ENCODE measurements around the gene TYR. TPM values are rescaled to one million over a fixed set of nuclear protein-coding genes. Genes with fewer than 3 reads are reported as not detected.
"Not testable (repeated sequence)": the region's sequence is repeated elsewhere in the genome, so short reads cannot be mapped to it uniquely, and the experiment has no call there.

Gene TYR
- total and polyA plus RNA-seq, 4 donors: not detected

DNA sequence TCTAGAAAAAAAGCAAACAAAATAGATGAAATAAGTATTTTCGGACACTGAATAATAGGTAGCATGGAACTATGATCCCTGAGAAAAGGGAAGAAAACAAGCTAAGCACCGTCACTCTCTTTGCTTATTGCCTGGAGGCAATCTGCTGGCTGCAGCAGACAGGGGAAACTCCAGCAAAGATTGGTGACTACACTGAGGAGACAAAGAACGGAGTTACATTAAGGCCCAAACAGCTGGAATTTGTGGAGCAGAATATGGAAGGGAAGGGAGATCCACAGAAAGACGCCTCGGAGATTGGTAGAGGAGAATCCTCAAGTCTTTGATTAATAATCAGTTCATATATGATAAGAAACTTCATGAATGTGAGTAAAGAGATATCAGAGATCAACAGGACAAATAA, 150.2 kb downstream of the TYR start:
- H3K4me1 ChIP-seq (ENCODE audit: control insufficient read depth in 4 of 4, insufficient read depth in 4 of 4, low read length in 3 of 4): no peaks in the 10 kb centered on the region
- H3K36me3 ChIP-seq (ENCODE audit: control insufficient read depth in 4 of 4, insufficient read depth in 3 of 4, low read depth in 1 of 4, low read length in 3 of 4): no peaks in the 10 kb centered on the region
- H3K4me3 ChIP-seq (ENCODE audit: low read depth in 1 of 3, low read length in 3 of 3): no peak overlapping the region
- no peak overlapping the region for H3K27ac ChIP-seq (ENCODE audit: low read depth in 1 of 2, low read length in 2 of 2)
- no peak overlapping the region for H3K9ac ChIP-seq (ENCODE audit: low read depth in 1 of 2, low read length in 2 of 2)
- DNase-seq (ENCODE audit: low spot score): no peak
- TF ChIP-seq EGR1 (IDR thresholded peaks at IDR 0.05; ENCODE audit: low read depth in 2 of 2): no peak
- no peak for TF ChIP-seq JUND (IDR thresholded peaks at IDR 0.05)
- TF ChIP-seq SP1 (IDR thresholded peaks at IDR 0.05): no peak
- no peak for TF ChIP-seq FOXA1 (IDR thresholded peaks at IDR 0.05)
- no peak for TF ChIP-seq FOXA2 (IDR thresholded peaks at IDR 0.05)
- no peak for TF ChIP-seq HNF4A (conservative IDR thresholded peaks at IDR 0.05)
- TF ChIP-seq RAD21 (IDR thresholded peaks at IDR 0.05): no peak
- TF ChIP-seq, protein P1, sequence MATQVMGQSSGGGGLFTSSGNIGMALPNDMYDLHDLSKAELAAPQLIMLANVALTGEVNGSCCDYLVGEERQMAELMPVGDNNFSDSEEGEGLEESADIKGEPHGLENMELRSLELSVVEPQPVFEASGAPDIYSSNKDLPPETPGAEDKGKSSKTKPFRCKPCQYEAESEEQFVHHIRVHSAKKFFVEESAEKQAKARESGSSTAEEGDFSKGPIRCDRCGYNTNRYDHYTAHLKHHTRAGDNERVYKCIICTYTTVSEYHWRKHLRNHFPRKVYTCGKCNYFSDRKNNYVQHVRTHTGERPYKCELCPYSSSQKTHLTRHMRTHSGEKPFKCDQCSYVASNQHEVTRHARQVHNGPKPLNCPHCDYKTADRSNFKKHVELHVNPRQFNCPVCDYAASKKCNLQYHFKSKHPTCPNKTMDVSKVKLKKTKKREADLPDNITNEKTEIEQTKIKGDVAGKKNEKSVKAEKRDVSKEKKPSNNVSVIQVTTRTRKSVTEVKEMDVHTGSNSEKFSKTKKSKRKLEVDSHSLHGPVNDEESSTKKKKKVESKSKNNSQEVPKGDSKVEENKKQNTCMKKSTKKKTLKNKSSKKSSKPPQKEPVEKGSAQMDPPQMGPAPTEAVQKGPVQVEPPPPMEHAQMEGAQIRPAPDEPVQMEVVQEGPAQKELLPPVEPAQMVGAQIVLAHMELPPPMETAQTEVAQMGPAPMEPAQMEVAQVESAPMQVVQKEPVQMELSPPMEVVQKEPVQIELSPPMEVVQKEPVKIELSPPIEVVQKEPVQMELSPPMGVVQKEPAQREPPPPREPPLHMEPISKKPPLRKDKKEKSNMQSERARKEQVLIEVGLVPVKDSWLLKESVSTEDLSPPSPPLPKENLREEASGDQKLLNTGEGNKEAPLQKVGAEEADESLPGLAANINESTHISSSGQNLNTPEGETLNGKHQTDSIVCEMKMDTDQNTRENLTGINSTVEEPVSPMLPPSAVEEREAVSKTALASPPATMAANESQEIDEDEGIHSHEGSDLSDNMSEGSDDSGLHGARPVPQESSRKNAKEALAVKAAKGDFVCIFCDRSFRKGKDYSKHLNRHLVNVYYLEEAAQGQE (IDR thresholded peaks at IDR 0.05): no peak
- no peak for TF ChIP-seq TAF1 (conservative IDR thresholded peaks at IDR 0.05)
- TF ChIP-seq NR2F2 (IDR thresholded peaks at IDR 0.05): no peak
- no peak for TF ChIP-seq GABPA (IDR thresholded peaks at IDR 0.05 in 1 of 2, conservative IDR thresholded peaks at IDR 0.05 in 1 of 2)
- TF ChIP-seq, protein P2, sequence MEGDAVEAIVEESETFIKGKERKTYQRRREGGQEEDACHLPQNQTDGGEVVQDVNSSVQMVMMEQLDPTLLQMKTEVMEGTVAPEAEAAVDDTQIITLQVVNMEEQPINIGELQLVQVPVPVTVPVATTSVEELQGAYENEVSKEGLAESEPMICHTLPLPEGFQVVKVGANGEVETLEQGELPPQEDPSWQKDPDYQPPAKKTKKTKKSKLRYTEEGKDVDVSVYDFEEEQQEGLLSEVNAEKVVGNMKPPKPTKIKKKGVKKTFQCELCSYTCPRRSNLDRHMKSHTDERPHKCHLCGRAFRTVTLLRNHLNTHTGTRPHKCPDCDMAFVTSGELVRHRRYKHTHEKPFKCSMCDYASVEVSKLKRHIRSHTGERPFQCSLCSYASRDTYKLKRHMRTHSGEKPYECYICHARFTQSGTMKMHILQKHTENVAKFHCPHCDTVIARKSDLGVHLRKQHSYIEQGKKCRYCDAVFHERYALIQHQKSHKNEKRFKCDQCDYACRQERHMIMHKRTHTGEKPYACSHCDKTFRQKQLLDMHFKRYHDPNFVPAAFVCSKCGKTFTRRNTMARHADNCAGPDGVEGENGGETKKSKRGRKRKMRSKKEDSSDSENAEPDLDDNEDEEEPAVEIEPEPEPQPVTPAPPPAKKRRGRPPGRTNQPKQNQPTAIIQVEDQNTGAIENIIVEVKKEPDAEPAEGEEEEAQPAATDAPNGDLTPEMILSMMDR (IDR thresholded peaks at IDR 0.05; ENCODE audit: low read depth, low read length, missing input control): no peak
- no peak for TF ChIP-seq HNF4G (IDR thresholded peaks at IDR 0.05)
- H3K27me3 ChIP-seq (ENCODE audit: control insufficient read depth in 4 of 4, insufficient read depth in 4 of 4, low read length in 3 of 4): no peaks in the 10 kb centered on the region
- 89% methylated on average over 5 of the region's 5 CpGs for WGBS
- no peaks in the 10 kb centered on the region for H3K9me3 ChIP-seq (ENCODE audit: control insufficient read depth in 4 of 4, low read length in 3 of 4)

DNA sequence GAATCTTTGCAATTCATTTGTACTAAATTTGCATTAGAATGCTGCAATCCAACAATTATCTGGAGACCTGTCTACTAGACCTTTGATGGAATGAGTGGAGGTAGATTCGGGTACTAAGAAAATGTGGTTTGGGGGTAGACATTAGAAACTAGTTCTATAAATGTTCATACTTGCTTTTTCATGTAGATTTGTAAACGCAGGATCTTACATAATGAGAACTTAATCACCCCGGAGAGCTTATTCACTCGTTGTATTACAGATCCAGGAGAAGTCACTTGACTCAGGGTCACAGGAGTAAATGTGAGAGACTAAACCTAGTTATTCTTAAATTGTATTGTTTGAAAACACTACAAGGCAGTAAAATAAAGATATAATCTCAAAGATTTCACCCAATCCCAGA, 154.3 kb downstream of the TYR start:
- not testable (repeated sequence) for H3K9ac ChIP-seq (ENCODE audit: low read depth in 1 of 2, low read length in 2 of 2); H3K9me3 ChIP-seq (ENCODE audit: control insufficient read depth in 4 of 4, low read length in 3 of 4); H3K36me3 ChIP-seq (ENCODE audit: control insufficient read depth in 4 of 4, insufficient read depth in 3 of 4, low read depth in 1 of 4, low read length in 3 of 4); H3K4me1 ChIP-seq (ENCODE audit: control insufficient read depth in 4 of 4, insufficient read depth in 4 of 4, low read length in 3 of 4); H3K4me3 ChIP-seq (ENCODE audit: low read depth in 1 of 3, low read length in 3 of 3); H3K27me3 ChIP-seq (ENCODE audit: control insufficient read depth in 4 of 4, insufficient read depth in 4 of 4, low read length in 3 of 4); H3K27ac ChIP-seq (ENCODE audit: low read depth in 1 of 2, low read length in 2 of 2); DNase-seq (ENCODE audit: low spot score)
- WGBS: 72% methylated on average over 4 of the region's 4 CpGs

DNA sequence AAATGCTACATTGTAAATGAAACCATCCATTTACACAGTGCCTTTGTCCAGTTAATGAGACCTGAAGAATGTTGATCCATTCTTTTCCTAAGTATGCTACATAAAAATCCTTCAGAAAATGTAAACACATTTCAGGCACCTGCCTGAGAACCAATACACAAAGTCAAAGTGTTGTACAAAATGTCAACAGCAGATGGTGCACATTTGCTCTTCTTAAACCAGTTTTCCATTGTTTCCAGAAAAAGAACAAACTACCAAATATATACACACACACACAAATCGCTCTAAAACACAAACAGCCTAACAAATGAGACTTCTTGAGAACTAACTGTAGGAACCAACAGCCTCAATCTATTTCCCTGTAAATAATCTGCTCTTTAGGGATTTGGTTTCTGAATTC, 156.0 kb downstream of the TYR start:
- H3K9ac ChIP-seq (ENCODE audit: low read depth in 1 of 2, low read length in 2 of 2): peak overlapping the region in 1 of 2 donors; percentile 47
- not testable (repeated sequence) for DNase-seq (ENCODE audit: low spot score)

More for the DNA sequence above, 156.0 kb downstream of the TYR start:
- 15% methylated on average over 1 of the region's 1 CpG for WGBS
- not testable (repeated sequence) for H3K4me1 ChIP-seq (ENCODE audit: control insufficient read depth in 4 of 4, insufficient read depth in 4 of 4, low read length in 3 of 4); H3K36me3 ChIP-seq (ENCODE audit: control insufficient read depth in 4 of 4, insufficient read depth in 3 of 4, low read depth in 1 of 4, low read length in 3 of 4); H3K4me3 ChIP-seq (ENCODE audit: low read depth in 1 of 3, low read length in 3 of 3); H3K9me3 ChIP-seq (ENCODE audit: control insufficient read depth in 4 of 4, low read length in 3 of 4); H3K27ac ChIP-seq (ENCODE audit: low read depth in 1 of 2, low read length in 2 of 2); H3K27me3 ChIP-seq (ENCODE audit: control insufficient read depth in 4 of 4, insufficient read depth in 4 of 4, low read length in 3 of 4)
- peak; percentile 84 for TF ChIP-seq RAD21 (IDR thresholded peaks at IDR 0.05)
- TF ChIP-seq, protein P2 (IDR thresholded peaks at IDR 0.05; ENCODE audit: low read depth, low read length, missing input control): peak; percentile 53
